Right renal cortex interstitium (tissue), 3 donors: Measurements from ENCODE around the gene AGO4. TPM values are rescaled to one million over a fixed set of nuclear protein-coding genes. Genes with fewer than 3 reads are reported as not detected.
A peak's percentile ranks its signal among the peaks of the same experiment; 100 is the strongest.
"Not testable (repeated sequence)": the region's sequence is repeated elsewhere in the genome, so short reads cannot be mapped to it uniquely, and the experiment has no call there.

Source experiments
- DNase-seq, 3 donors: peaks; one replicate each; pipeline ENCODE4 v3.0.0-alpha.2; 2013; ENCODE audit warnings: low read depth in 3 of 3, low spot score in 2 of 3
- polyA plus RNA-seq, 3 donors: library from polyadenylated mRNA; unstranded; fragments of 120-200 nt; gene quantifications; one replicate each; pipeline ENCODE4 v1.2.1, GENCODE V29; 2013; ENCODE audit not compliant: insufficient read length in 3 of 3

AGO4 gene
- polyA plus RNA-seq = 10 to 100 TPM; 17.6 to 20.0 (median 17.9) TPM

- DNase-seq = peak in 2 of 3 donors; percentile 16 to 47
Measured at GRCh38 chr1:35807614-35808449, at the start of gene AGO4. TSS of gene AGO4 (plus strand) at chr1:35808016. CDS start at chr1:35808417, 401 bp downstream.

DNA sequence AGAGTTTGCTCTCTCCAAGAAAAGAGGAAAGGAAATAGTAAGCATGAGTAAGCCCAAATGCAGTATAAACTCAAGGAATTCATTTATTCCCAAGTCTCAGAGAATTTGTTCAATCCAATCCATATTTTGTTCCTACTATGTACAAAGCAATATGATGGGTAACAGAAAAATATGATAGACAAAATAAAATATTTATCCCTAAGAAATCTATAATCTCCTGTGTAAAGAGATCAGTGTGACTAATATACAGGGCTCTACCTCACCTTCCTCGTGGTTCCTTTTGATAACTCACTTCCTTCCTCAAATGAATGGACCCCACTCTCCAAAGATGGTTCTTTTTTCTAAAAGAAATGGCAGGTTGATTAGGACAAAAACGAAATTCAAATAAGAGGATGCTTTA lies 45.7 kb upstream of the AGO4 start:
- DNase-seq = no peak

DNA sequence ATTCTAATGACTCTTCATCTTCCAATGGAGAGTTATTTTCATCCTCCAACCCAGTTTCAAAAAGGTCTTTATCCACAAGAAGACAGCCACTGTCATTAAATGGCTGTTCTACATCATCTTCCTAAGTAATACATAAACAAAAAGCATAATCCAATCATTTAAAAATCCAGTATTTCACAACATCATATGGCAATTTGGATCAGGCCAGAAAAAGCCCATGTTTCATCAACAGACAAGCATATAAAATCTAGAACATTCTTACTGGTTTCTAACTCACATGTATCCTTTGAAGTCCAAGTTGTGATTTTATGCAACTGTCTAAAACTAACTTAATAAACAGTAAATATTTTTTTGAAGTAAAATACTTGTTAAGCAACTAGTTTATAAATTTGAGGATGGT lies 44.6 kb upstream of the AGO4 start:
- no peak for DNase-seq

- no peak for DNase-seq
Measured at GRCh38 chr1:35764283-35764682, 43.5 kb upstream of the AGO4 start.

DNA sequence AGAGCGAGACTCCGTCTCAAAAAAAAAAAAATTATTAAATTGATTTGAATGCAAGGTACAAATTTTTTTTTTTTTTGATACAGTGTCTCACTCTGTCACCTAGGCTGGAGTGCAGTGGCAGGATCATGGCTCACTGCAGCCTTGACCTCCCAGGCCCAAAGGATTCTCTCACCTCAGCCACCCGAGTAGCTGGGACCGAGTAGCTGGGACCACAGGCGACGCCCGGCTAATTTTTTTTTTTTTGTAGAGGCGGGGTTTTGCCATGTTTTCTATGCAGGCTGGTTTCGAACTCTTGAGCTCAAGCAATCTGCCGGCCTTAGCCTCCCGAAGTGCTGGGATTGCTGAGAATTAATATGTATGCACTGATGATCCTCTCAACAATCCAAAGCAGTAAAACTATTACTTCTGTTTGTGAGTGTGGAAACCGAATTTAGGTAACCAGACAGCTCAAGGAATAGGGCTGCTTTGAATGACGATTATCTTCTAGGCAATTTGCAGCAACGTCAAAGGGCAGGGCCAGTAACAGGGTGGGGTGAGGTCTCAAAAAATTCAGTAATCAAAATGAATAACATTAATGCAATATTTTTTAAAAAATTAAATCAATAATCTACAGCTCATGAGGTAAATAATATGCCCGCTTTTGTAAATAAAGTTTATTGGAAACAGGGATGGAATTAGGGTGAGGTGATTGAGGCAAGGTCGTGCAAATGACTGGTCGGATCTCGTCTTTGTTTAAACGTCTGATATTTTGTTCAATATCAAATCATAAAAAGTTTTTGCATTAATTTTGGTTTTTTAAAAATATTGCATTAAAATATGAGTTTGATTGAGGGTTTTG lies 39.2 kb upstream of the AGO4 start:
- DNase-seq = no peak

DNA sequence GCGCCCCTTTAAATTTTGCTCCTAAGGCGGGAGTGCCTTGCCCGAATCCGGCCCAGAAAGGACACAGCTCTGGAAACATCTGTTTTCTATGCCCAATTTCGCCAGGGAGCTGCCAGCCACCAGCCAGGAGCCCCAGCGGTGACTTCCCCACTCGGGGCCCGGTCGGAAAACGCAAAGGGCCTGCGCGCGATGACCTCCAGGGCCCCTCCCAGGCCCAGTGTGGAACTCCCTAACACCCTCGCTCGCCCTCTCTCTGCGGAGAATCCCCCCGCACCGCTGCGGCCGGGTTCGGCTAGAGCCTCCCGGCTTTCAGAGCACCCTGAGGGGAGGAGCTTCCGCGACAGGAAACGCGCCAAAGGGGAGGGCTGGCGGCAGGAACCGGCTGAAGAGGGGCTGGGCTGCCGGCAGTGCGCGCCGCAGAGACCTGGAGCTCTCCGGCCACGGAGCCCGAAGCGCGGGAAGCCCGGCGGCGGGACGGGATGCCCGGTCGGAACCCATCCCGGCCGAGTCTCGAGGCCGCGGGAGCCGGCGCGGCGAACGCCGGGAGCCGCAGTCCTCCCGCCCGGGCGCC lies 38.5 kb upstream of the AGO4 start:
- DNase-seq = peak; percentile 72 to 84 (median 84)

GRCh38 chr1:35773711-35774110 lies 34.1 kb upstream of the AGO4 start:
- no peak for DNase-seq

DNA sequence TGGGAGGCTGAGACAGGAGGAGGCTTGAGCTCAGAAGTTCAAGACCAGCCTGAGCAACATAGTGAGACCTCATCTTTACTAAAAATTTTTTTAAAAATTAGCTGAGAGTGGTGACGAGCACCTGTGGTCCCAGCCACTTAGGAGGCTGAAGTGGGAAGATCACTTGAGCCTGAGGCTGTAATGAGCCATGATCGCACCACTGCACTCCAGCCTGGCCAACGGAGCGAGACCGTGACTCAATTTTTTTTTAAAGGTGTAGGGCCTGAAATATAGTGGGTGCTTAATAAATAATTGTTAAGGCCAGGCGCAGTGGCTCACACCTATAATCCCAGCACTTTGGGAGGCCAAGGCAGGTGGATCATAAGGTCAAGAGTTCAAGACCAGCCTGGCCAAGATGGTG lies 31.6 kb upstream of the AGO4 start:
- DNase-seq = not testable (repeated sequence)

GRCh38 chr1:35777109-35777508 lies 30.7 kb upstream of the AGO4 start:
- DNase-seq = no peak

- DNase-seq = no peak
Measured at GRCh38 chr1:35783055-35783583, 24.7 kb upstream of the AGO4 start.

- not testable (repeated sequence) for DNase-seq
Measured at GRCh38 chr1:35784364-35784763, 23.5 kb upstream of the AGO4 start.

- DNase-seq = no peak
Measured at GRCh38 chr1:35788139-35788538, 19.7 kb upstream of the AGO4 start.

- DNase-seq = no peak
Measured at GRCh38 chr1:35790670-35791069, 17.1 kb upstream of the AGO4 start.

DNA sequence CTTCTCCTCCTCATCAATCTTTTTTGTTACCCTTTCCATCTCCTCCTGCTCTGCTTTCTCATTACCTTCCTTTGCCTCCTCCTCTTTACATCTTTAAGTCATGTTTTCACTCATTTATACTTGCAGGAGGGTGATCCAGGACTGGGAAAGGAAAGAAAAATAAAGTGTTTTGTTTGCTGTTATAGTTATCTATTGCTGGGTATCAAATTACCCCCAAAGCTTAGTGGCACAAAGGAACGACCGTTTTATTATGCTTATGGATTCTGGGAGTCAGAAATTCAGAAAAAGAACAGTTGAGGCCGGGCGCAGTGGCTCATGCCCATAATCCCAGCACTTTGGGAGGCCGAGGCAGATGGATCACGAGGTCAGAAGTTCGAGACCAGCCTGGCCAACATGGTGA lies 12.5 kb upstream of the AGO4 start:
- no peak for DNase-seq

GRCh38 chr1:35797380-35797779 lies 10.4 kb upstream of the AGO4 start:
- no peak for DNase-seq

GRCh38 chr1:35798019-35798418 lies 9.8 kb upstream of the AGO4 start:
- not testable (repeated sequence) for DNase-seq

DNA sequence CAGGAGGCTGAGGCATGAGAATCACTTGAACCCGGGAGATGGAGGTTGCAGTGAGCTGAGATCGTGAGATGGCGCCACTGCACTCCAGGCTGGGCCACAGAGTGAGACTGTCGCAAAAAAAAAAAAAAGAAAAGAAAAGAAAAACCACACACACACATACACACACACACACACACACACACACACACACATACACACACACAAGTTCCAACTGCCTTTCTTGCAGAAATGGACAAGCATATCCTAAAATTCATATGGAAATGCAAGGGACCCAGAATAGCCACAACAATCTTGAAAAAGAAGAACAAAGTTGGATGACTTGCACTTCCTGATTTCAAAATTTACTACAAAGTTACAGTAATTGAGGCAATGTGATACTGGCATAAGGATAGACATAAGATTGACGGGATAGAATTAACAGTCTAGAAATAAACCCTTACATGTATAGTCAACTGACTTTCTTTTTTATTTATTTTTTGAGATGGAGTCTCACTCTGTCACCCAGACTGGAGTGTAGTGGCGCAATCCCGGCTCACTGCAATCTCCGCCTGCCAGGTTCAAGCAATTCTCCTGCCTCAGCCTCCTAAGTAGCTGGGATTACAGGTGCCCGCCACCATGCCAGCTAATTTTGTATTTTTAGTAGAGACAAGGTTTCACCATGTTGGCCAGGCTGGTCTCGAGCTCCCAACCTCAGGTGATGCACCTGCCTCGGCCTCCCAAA lies 7.5 kb upstream of the AGO4 start:
- not testable (repeated sequence) for DNase-seq

DNA sequence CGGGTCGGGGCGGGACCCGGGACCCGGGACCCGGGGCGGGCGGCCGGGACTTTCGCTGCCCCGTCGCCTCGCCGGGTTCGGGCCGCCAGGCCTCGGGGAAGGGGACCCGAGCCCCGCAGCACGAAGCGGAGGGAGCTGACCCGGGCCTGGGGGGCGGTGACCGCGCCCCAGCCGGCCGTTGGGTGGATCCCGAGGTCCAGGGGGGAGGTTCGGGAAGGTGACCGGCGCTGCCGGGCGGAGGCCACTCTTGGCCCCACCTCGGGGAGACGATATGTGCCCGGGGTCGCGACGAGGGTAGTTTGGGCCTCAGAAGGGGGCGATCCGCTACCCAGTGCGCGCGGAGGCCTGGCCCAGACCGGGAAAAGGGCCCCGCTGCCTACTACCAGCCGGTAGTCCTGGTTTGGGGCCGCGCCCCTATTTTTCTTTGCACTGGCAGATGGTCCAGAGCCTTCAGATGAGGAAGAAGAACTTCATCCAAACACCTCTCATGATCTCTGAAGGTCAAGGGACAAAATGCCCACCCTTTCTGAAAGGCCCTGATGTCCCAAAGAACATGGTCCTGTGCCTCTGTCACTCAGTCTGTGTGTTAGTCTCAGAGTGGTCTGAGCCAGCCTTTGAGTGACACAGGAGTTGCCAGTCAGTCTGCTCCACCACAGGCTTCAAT lies 766 bp downstream of the AGO4 start:
- DNase-seq = peak in 2 of 3 donors; percentile 6 to 10

GRCh38 chr1:35809114-35810095 lies 1.6 kb downstream of the AGO4 start:
- peak in 1 of 3 donors; percentile 2 for DNase-seq
